HPDE6-E6E7 (cell line): ENCODE results near the gene AHDC1.
"Not testable (repeated sequence)": the region's sequence is repeated elsewhere in the genome, so short reads cannot be mapped to it uniquely, and the experiment has no call there.

ENCODE experiments used
- DNase-seq: peaks from one replicate; pipeline ENCODE4 v3.0.0; 2011; ENCODE audit warnings: missing footprints; ENCODE audit errors: extremely low spot score

The AHDC1 gene

GRCh38 chr1:27563341-27563590 is 40.7 kb downstream of the AHDC1 start:
- DNase-seq: no peak

DNA sequence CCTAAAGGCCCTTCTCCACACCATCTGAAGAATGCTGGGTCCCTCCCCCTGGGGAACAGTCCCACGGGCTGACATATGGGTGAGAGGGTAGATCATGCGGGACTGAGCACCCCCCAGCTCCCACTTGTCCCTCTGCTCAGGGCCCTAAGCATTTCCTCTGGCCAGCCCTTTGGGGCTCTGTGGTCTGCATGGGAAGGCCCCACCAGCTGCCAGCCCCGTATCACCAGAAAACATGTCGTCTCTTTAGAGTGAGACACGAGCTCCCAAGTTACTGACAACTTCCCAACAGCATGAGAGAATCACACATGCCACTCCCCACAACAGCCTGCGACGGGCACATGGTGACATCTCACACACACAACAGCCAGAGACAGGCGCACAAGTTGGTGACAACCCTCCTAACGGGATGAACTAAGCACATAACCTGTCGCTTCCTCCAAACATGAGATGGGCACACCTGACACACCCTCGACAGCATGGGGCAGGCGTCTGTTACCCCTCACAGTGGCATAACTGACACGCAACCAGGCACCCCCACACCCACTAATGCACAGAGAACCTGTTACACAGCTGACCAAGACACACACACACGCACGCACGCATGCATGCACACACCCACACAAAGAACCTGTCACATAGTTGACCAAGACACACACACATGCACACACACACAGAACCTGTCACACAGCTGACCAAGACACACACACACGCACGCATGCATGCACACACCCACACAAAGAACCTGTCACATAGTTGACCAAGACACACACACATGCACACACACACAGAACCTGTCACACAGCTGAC is 41.2 kb downstream of the AHDC1 start:
- no peak for DNase-seq

DNA sequence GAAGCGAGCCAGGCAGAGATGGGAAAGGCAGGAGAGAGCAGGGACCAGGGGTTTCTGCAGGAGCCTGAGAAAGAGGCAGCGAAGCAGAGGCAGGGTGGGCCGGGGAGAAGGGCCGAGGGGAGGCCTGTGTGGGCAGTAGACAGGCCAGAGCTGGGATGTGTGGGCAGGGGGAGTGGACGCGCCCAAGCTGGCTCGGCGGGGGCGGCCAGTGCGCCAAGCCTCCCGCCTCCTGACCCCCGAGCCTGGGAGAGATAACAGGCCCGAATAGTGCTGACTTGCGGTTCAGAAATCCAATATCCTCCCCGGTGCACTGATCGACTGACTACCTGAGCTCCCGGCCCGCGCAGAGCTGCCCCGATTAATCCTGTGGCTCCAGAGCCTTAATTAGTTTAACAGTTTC is 41.9 kb downstream of the AHDC1 start:
- DNase-seq: no peak

DNA sequence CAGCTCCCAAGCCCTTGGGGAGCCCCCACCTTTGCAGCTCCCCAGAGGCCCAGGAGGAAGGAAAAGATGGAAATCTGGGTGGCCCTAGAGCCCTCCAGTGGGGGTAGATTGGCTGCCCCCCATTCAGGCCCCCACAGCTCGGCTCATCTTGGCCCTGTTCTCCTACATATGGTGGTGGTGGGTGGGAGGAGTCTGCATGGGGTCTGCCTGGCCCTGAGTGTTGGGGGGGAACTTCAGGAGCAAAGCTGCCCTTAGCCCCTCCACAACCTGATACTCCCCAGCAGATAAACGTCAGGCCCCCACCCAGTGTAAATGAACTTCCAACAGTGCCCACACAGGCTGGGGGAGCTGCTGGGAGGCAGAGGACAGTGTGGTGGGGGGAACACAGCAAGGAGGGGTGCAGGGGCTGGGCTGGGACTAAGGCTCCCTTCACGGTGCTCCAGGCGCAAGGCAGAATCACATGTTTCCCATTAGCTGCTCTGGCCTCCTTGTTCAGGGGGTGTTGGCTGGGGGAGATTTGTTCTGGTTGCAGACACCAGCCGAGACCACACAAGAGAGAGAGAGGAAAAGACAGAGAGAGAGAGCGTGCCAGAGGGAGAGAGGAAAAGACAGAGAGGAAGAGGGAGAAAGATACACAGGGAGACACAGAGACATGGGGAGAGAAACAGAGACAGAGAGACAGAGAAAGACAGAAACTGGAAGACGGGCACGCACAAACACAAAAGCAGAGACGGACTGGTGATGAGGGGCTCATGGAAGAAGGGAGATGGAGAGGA is 42.6 kb downstream of the AHDC1 start:
- no peak for DNase-seq

GRCh38 chr1:27560268-27561123 is 43.4 kb downstream of the AHDC1 start:
- no peak for DNase-seq

DNA sequence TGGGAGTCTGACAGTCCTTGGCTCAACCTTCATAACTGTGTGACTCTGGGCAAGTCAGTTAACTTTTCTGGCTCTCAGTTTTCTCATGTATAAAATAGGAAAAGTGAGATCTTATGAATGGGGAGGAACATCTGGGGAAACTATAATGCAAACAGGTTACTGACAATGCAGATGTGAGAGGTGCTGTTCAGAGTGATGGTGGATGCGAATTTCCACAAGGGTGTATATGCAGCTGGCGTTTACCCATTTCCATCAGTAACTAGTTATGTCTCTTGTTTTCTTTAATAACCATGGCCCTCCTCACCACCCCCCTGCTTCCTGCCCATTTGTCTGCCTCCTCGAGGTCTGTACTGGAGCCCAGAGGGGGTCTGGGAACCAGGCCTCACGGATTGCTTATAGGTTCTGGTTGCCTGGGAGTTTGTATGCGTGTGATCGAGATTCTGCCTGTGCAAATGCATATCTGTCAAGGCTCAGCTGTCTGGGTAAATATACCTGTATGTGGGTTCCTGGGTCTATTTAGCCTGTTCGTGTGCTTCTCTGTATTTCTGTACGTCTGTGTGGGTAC is 44.4 kb downstream of the AHDC1 start:
- DNase-seq: no peak

- peak; percentile 98 for DNase-seq
Observed at GRCh38 chr1:27557596-27558340, 46.2 kb downstream of the AHDC1 start.

- DNase-seq: peak; percentile 88
Observed at GRCh38 chr1:27556781-27557595, 47.0 kb downstream of the AHDC1 start.

DNA sequence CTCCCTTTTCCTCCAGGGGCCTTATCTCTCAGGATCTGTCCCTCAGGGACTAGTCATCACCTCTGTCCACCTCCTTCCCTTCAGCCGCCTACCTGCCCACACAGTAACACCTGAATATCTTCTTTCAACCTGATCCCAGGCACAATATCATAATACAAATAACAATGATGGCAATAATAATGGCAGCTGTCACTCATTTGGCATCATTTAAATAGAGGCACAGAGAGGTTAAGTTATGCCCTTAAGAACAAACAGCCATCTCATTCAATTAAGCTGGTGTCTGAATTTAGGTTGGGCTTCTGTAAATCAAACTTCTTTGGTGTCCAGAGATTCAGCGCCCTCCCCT is 47.5 kb downstream of the AHDC1 start:
- no peak for DNase-seq

- DNase-seq: no peak
Observed at GRCh38 chr1:27555700-27556424, 48.1 kb downstream of the AHDC1 start.

DNA sequence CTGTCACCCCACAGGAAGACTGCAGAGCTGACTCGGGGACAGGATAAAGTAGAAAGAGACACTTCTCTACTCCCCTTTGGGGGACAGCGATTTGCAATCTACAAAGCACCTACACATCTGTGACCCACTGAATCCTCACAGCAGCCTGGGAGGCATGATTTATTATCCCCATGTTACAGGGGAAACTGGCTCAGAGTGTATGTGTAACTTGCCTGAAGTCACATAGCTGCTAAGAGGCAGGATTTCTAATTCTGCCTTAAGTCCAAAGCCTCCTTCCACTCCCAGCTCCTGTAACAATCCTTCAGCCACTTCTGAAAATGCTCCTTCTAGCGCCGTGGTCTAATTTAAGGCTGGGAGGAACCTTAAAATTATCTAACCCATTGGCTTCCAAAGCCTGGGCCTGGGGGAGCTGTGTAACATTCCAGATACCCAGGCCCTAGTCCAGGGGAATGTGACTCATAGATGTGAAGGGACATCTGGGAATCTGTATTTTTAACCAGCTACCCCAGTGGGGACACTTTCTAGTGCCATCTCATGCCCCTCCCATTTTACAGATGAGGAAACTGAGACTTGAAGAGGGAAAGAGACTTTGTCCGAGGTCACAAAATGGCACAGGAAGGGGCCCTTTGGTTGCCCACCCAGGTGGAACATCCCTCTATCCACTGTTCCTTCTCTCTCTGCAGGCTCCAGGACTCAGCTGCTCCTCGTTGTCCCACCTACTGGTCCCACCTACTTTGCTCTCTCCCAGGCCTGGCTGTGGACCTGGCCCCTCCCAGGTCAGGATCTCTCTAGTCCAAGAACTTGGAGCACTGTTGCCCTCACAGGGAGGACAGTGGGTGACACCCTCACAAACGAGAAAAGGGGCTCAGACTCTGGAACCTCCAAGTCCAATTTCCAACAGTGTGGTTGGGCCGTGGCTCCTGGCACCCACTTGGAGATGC is 48.9 kb downstream of the AHDC1 start:
- no peak for DNase-seq

DNA sequence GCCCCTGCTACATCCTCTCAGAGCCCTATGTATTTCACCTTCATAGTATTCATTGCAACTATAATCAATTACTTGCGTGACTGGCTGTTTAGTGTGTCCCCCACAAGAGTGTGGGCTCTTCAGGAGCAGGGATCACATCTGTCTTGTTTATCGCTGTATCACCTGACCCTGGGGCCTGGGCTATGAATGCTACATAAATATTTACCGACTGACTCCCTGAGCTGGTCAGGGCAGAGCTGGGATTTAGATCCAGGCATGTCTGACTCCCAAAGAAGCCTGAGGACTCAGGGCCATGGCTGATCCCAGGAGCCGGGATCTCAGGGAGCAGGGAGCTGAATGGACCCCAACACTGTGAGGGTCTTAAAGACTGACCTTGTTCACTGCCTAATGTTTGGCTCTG is 49.7 kb downstream of the AHDC1 start:
- no peak for DNase-seq

- not testable (repeated sequence) for DNase-seq
Observed at GRCh38 chr1:27553823-27554222, 50.1 kb downstream of the AHDC1 start.

DNA sequence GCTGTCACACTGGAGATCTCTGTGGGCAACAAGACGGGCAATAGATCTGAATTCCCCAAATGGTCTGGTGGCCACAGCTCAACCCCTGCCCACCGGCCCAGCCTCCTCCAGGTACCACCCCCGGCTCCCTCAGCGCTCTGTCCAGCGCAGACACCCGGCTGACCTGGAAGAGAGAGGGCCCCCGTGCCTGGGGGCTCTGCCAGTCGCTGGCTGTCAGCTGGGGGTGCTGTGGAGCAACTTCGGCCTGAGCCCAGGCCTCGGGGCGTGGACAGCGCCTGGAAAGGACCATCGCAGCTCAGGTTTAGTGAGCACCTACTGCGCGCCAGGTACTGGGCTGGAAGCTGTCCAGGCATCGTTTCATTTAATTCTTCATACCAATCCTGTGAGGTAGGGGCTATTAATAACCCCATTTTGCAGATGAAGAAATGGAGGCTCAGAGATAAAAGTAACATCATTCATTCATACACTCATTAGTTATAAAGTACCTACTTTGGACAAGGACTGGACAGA is 51.0 kb downstream of the AHDC1 start:
- no peak for DNase-seq

- DNase-seq: no peak
Observed at GRCh38 chr1:27551953-27552312, 52.0 kb downstream of the AHDC1 start.

GRCh38 chr1:27551170-27551952 is 52.6 kb downstream of the AHDC1 start:
- DNase-seq: no peak

DNA sequence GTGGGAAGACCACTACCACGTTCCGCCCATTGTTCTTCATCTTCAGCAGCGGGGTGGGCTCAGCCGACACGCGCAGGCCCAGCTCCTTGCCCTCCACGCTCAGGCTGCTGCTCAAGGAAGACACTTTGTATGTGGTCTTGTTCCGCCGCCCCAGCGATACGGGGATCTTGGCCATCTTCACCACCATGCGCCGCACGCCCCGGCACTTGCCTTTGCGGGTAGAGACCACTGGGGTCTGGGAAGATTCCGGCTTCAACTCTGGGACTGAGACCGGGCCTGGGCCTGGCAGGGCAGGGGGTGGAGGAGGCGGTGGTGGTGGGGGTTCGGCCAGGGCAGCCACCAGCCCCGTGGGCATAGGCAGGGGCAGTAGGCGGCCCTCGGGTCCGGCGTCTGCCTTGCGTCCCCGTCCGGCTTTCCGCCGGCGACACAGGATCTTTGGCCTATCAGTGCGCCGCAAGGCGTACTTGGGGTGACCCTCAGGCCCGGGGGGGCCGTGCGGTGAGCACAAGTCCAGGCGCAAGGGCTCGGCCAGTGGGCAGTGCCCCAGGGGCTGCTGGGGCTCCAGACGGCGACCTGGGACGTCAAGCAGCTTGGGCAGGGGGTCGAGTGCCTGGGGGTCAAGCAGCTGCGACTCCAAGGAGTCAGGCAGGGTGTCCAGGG is 53.3 kb downstream of the AHDC1 start:
- no peak for DNase-seq
